GM12874 (cell line): ENCODE data around the gene DPYD.

ENCODE experiments used
- TF ChIP-seq, protein P1 (sequence below): IDR thresholded peaks from 2 replicates; pipeline ENCODE4 v1.5.1; 2011; ENCODE audit warnings: low read depth, mild to moderate bottlenecking, control low read depth, low read length, moderate library complexity; ENCODE audit not compliant: insufficient read depth

The DPYD gene

DNA sequence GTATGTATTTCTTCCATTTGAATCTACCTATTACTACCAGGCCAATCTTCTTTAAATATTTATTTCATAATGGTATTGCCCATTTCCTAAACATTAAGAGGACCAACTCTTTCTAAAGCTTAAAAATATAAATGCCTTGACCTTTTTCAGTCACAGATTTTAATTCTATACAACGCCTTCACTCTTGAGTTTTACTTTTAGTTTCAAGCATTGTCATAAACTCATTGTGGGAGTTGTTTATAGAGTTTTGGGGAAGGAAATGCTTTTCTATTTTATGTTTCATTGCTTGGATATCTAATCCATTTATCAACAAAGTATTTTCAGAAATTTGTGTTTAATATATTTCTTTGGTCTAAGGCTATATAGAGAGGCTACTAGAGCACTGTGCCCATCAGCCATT, 155.8 kb downstream of the DPYD start:
- TF ChIP-seq, protein P1, sequence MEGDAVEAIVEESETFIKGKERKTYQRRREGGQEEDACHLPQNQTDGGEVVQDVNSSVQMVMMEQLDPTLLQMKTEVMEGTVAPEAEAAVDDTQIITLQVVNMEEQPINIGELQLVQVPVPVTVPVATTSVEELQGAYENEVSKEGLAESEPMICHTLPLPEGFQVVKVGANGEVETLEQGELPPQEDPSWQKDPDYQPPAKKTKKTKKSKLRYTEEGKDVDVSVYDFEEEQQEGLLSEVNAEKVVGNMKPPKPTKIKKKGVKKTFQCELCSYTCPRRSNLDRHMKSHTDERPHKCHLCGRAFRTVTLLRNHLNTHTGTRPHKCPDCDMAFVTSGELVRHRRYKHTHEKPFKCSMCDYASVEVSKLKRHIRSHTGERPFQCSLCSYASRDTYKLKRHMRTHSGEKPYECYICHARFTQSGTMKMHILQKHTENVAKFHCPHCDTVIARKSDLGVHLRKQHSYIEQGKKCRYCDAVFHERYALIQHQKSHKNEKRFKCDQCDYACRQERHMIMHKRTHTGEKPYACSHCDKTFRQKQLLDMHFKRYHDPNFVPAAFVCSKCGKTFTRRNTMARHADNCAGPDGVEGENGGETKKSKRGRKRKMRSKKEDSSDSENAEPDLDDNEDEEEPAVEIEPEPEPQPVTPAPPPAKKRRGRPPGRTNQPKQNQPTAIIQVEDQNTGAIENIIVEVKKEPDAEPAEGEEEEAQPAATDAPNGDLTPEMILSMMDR: no peak

DNA sequence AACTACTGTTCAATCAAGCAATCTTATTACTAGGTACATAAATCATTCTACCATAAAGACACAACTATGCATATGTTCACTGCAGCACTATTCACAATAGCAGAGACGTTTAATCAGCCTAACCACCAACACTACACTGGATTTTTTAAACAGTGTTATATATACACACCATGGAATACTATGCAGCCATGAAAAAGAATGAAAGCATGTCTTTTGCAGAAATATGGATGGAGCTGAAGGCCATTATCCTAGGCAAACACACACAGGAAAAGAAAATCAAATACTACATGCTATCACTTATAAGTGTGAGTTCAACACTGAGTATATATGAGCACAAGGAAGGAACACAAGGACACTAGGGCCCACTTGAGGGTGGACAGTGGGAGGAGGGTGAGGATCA, 159.2 kb downstream of the DPYD start:
- TF ChIP-seq, protein P1: no peak

DNA sequence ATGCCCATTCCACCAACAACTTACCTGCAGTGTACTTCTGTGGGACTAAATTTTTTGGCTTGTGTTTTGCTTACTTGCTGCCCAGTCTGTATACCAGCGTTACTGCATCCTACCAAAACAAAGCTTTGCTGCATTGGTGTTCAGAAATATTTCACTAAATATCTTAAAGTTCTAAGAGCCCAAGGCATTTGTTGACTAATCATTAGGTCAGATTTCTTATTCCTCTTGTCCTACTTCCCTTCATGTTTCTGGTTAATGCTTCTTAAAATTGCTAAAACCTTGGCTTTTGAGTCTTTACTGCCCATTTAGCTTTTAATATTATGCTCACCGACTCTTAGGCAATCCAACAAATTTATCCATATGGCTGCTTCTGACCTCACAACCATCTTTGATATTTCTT, 161.8 kb downstream of the DPYD start:
- TF ChIP-seq, protein P1: no peak

DNA sequence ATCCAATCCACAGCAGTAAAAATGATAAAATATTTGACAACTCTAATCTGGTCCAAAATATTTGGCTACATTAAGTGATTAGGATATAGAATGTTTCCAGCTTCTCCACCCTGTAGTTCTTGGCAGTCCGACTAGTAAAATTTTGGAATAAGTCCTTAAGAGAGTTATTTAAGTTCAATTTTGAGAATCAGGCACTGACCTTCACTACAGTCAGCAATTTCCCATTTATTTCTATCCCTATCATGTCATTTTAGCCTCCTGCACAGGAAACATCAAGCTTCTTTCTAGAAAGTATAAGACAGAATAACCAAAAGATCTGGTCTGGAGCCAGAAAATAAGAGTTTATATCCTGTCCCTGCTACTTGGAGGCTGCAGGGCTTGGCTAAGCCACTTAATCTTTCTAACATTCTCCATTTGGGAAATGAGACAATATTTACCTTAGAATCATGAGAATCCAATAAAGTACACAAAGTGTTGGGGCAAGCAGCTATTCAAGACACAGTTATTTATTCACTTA, 162.2 kb downstream of the DPYD start:
- TF ChIP-seq, protein P1: no peak

DNA sequence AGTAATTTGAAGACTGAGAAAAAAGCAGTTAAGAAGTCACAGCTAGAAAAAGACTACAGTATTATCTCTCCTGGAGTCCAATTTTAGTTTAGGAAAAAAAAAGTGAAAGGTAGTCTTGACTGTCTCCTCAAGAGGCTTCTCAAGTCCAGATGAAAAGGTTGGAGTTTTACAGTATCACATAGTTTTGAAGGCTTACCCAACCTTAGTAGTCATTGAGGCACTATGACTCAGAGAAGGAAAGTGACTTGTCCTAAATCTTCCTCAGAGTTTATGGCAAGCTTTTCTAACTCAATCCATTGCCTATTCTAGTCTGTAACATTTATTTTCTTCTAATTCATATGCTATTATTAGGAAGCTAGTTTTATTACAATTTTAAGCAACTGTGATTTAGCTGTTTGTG, 174.9 kb downstream of the DPYD start:
- TF ChIP-seq, protein P1: no peak

DNA sequence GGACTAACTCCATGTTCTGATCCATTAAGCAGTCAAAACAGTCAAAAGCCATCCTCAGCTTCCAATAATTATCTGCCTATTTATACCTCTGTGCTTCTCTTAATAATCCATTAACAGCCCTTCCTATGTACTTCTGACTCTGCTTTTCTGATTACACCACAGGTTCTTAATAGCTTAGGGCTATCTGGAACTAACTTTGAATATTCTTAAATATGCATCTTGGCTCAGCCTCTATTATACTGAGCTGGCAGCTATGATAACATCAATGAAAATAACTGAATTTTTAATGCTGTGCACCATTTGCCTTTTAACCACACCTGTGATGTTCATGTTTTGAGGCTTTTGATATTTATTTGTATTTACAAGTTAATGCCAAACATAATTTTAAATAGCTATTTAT, 175.9 kb downstream of the DPYD start:
- TF ChIP-seq, protein P1: no peak

DNA sequence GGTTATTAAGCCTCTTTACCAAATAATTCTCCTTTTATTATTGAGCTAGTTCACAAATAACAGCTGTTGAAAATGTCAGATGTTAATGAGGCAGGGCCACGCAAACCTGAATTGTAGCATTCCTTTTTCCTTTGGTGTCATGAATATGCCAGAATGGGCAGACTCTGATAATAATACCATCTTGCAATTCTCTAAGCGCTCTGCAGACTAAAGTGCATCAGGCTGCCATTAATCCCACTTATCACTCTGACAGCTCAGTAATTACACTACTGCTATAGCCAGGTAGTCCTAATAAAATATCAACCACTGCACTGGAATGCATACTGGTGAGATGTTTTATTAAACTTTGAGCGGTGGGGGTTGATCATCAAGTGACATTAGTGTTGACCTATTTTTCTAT, 177.7 kb downstream of the DPYD start:
- TF ChIP-seq, protein P1: no peak
